HCT116 (cell line): Measurements from ENCODE around the gene PITRM1. TPM values are rescaled to one million over a fixed set of nuclear protein-coding genes. Genes with fewer than 3 reads are reported as not detected.

Experiments used
- ATAC-seq: fragments of 200-7000 bp; cut with Tn5 transposase; 2 replicates; pipeline ENCODE4 v1.9.1; 2020; ENCODE audit warnings: mild to moderate bottlenecking, moderate library complexity
- BruUV-seq: library from RNA; stranded (reverse); fragments of 400-500 nt; replicated peaks from 2 replicates; lab custom pipeline; 2021; lab: Mats Ljungman, UMichigan
- CTCF ChIA-PET: fragments of 300-600 bp; sonication (Branson Sonifier 250); formaldehyde crosslinking; loops from one replicate; lab custom pipeline; 2021; ENCODE audit warnings: antibody characterized with exemption; lab: Charles Lee
- POLR2A ChIA-PET: fragments of 300-600, 350-600 bp; sonication (Branson Sonifier 250); formaldehyde crosslinking; loops from one replicate; lab custom pipeline; 2021; ENCODE audit warnings: antibody characterized with exemption; lab: Charles Lee
- RAD21 ChIA-PET, 2 experiments: fragments of 300-600 bp; sonication (Branson Sonifier 250); formaldehyde crosslinking; loops; one replicate each; lab custom pipeline; 2023; ENCODE audit warnings: low total read pairs in 2 of 2; ENCODE audit not compliant: uncharacterized antibody in 2 of 2, unreplicated experiment in 2 of 2, low non-redundant PET in 1 of 2; lab: Charles Lee
- DNase-seq: peaks from one replicate; pipeline ENCODE4 v3.0.0-alpha.2; 2010; ENCODE audit warnings: low read depth, low spot score
- H2AFZ ChIP-seq: fragments of 200-600 bp; shearing (Covaris generic), sonication (generic); 2 replicates; pipeline ENCODE4 v1.6.1; 2017; ENCODE audit warnings: low read depth, mixed run types, mixed read lengths, antibody characterized with exemption, low read length; ENCODE audit not compliant: poor library complexity, severe bottlenecking
- H3K27ac ChIP-seq: 2 replicates; pipeline ENCODE4 v1.5.1; 2012; ENCODE audit warnings: low read depth, low read length
- H3K27me3 ChIP-seq: fragments of 200-600 bp; sonication (generic); 2 replicates; pipeline ENCODE4 v1.6.1; 2016; ENCODE audit warnings: mixed run types, low read length, mixed read lengths; ENCODE audit not compliant: insufficient read depth
- H3K36me3 ChIP-seq, 2 experiments: fragments of 200-500 bp in 1 of 2; fragments of 200-600 bp in 1 of 2; sonication (Bioruptor generic) in 1 of 2; sonication (generic) in 1 of 2; 2 replicates each; pipeline versions ENCODE4 v1.5.1 to v1.6.1; 2014 to 2016; ENCODE audit warnings: low read length in 2 of 2, inconsistent platforms in 1 of 2, mixed read lengths in 1 of 2, mixed run types in 1 of 2; ENCODE audit not compliant: insufficient read depth in 2 of 2, control insufficient read depth in 1 of 2
- H3K4me1 ChIP-seq, 2 experiments: fragments of 200-600 bp in 1 of 2; sonication (generic) in 1 of 2; 2 replicates each; pipeline versions ENCODE4 v1.5.1 to v1.6.1; 2012 to 2017; ENCODE audit warnings: low read length in 2 of 2, inconsistent platforms in 1 of 2, mild to moderate bottlenecking in 1 of 2, mixed read lengths in 1 of 2, mixed run types in 1 of 2, moderate library complexity in 1 of 2; ENCODE audit not compliant: insufficient read depth in 2 of 2, control insufficient read depth in 1 of 2
- H3K4me2 ChIP-seq: fragments of 200-600 bp; sonication (generic); 2 replicates; pipeline ENCODE4 v1.6.1; 2017; ENCODE audit warnings: mixed run types, low read length, mixed read lengths
- H3K4me3 ChIP-seq, 2 experiments: fragments of 200-600 bp in 1 of 2; sonication (generic) in 1 of 2; replicated peaks in 1 of 2; 2 replicates each; pipeline ENCODE4 v1.5.1; 2011 to 2016; ENCODE audit warnings: low read length in 2 of 2, control low read depth in 1 of 2, low read depth in 1 of 2, mild to moderate bottlenecking in 1 of 2, mixed read lengths in 1 of 2, mixed run types in 1 of 2
- H3K79me2 ChIP-seq: fragments of 200-600 bp; sonication (generic); 2 replicates; pipeline ENCODE4 v1.6.1; 2017; ENCODE audit warnings: mild to moderate bottlenecking, mixed run types, low read length, moderate library complexity, mixed read lengths; ENCODE audit not compliant: insufficient read depth
- H3K9ac ChIP-seq: fragments of 200-600 bp; sonication (generic); 2 replicates; pipeline ENCODE4 v1.6.1; 2016; ENCODE audit warnings: low read length, mixed read lengths
- H3K9me2 ChIP-seq: fragments of 200-600 bp; sonication (generic), shearing (Covaris generic); 2 replicates; pipeline ENCODE4 v1.6.1; 2017; ENCODE audit warnings: mixed run types, mild to moderate bottlenecking, moderate library complexity; ENCODE audit not compliant: insufficient read depth
- H3K9me3 ChIP-seq, 2 experiments: fragments of 200-500 bp in 1 of 2; fragments of 200-600 bp in 1 of 2; sonication (Bioruptor generic) in 1 of 2; sonication (generic) in 1 of 2; 2 replicates each; pipeline ENCODE4 v1.6.1; 2014 to 2017; ENCODE audit warnings: low read length in 2 of 2, mixed read lengths in 2 of 2, inconsistent platforms in 1 of 2, low read depth in 1 of 2, mild to moderate bottlenecking in 1 of 2, mixed run types in 1 of 2, moderate library complexity in 1 of 2; ENCODE audit not compliant: control insufficient read depth in 1 of 2, insufficient read depth in 1 of 2
- H4K20me1 ChIP-seq: fragments of 200-600 bp; sonication (generic), shearing (Covaris generic); 2 replicates; pipeline ENCODE4 v1.6.1; 2017; ENCODE audit warnings: mixed run types, mild to moderate bottlenecking, moderate library complexity; ENCODE audit not compliant: insufficient read depth
- ATF3 ChIP-seq: IDR thresholded peaks from 2 replicates; pipeline ENCODE4 v1.6.1; 2012
- CBX3 ChIP-seq: IDR thresholded peaks from 2 replicates; pipeline ENCODE4 v1.6.1; 2012; ENCODE audit warnings: low read depth
- CEBPB ChIP-seq: IDR thresholded peaks from 2 replicates; pipeline ENCODE4 v1.6.1; 2012; ENCODE audit warnings: low read depth
- CTCF ChIP-seq, 3 experiments: fragments of 200-600 bp in 1 of 3; sonication (generic) in 1 of 3; IDR thresholded peaks in 2 of 3; conservative IDR thresholded peaks in 1 of 3; 2 replicates each; pipeline ENCODE4 v1.5.1; 2012 to 2017; ENCODE audit warnings: low read depth in 2 of 3, low read length in 2 of 3, antibody characterized with exemption in 1 of 3, borderline replicate concordance in 1 of 3, control low read depth in 1 of 3, mild to moderate bottlenecking in 1 of 3, mixed read lengths in 1 of 3, mixed run types in 1 of 3, moderate library complexity in 1 of 3; ENCODE audit not compliant: insufficient read depth in 1 of 3
- ELF1 ChIP-seq: IDR thresholded peaks from 2 replicates; pipeline ENCODE4 v1.6.1; 2012; ENCODE audit warnings: low read depth, borderline replicate concordance
- EZH2 ChIP-seq: fragments of 200-600 bp; sonication (generic); IDR thresholded peaks from 2 replicates; pipeline ENCODE4 v1.6.1; 2017; ENCODE audit warnings: antibody characterized with exemption, mixed run types
- EZH2phosphoT487 ChIP-seq: fragments of 200-600 bp; IDR thresholded peaks from 2 replicates; pipeline ENCODE4 v1.6.1; 2018; ENCODE audit warnings: antibody characterized with exemption, borderline replicate concordance
- FOSL1 ChIP-seq: IDR thresholded peaks from 2 replicates; pipeline ENCODE4 v1.6.1; 2012; ENCODE audit warnings: low read depth
- MAX ChIP-seq: IDR thresholded peaks from 2 replicates; pipeline ENCODE4 v1.6.1; 2012
- POLR2AphosphoS5 ChIP-seq: IDR thresholded peaks from 2 replicates; pipeline ENCODE4 v1.6.1; 2011; ENCODE audit warnings: mild to moderate bottlenecking, low read depth, low read length, moderate library complexity
- RAD21 ChIP-seq: IDR thresholded peaks from 2 replicates; pipeline ENCODE4 v1.6.1; 2012; ENCODE audit warnings: low read depth, mild to moderate bottlenecking
- REST ChIP-seq: IDR thresholded peaks from 2 replicates; pipeline ENCODE4 v1.6.1; 2012; ENCODE audit warnings: low read depth
- SP1 ChIP-seq: IDR thresholded peaks from 2 replicates; pipeline ENCODE4 v1.6.1; 2012; ENCODE audit warnings: low read depth
- intact Hi-C: fragments of 100-400 bp; cut with micrococcal nuclease; formaldehyde crosslinking; loops from 2 replicates; pipeline ENCODE4 v1.10.0; 2022
- total RNA-seq: library from RNA; stranded (reverse); gene quantifications from one replicate; pipeline ENCODE4 v1.2.1, GENCODE V29; 2021; ENCODE audit not compliant: unreplicated experiment

PITRM1 gene
- total RNA-seq, 1 experiment from 2014 or later = 59.5 TPM

- H3K9me3 ChIP-seq = no peaks in the 10 kb centered on the region
- no peak overlapping the region for H2AFZ ChIP-seq
- BruUV-seq = no TSS peak
- ATAC-seq (no peak), DNase-seq (no peak)
- CTCF ChIA-PET = no interaction called here
- no peaks in the 10 kb centered on the region for H3K27me3 ChIP-seq
- no peak overlapping the region for H3K27ac ChIP-seq
- intact Hi-C loops = no loop called here
- RAD21 ChIA-PET = no interaction called here
- H3K4me1 ChIP-seq = no peaks in the 10 kb centered on the region
- H4K20me1 ChIP-seq = no peaks in the 10 kb centered on the region
- POLR2A ChIA-PET = interaction anchor here (0.7 kb wide), 1 partner anchor 165 kb away, joined by 3 read pairs; no protein-coding TSS in a partner anchor
- H3K36me3 ChIP-seq = peaks cover 57 to 70% of the 10 kb centered on the region in 2 experiments
- H3K9me2 ChIP-seq = no peaks in the 10 kb centered on the region
- no peak for TF ChIP-seq ELF1
- no peak for TF ChIP-seq FOSL1
- TF ChIP-seq CBX3 = no peak
- TF ChIP-seq REST = no peak
- TF ChIP-seq EZH2phosphoT487 = no peak
- TF ChIP-seq CEBPB = no peak
- no peak for TF ChIP-seq EZH2
- no peak for TF ChIP-seq SP1
- TF ChIP-seq POLR2AphosphoS5 = no peak
- TF ChIP-seq MAX = no peak
- TF ChIP-seq ATF3 = no peak
- TF ChIP-seq CTCF (IDR thresholded peaks at IDR 0.05 in 2 of 3, conservative IDR thresholded peaks at IDR 0.05 in 1 of 3; ENCODE audit: borderline replicate concordance in 1 of 3, insufficient read depth in 1 of 3, low read depth in 2 of 3, low read length in 2 of 3) = no peak
- TF ChIP-seq RAD21 = no peak
- H3K4me2 ChIP-seq = no peak overlapping the region
- no peak overlapping the region for H3K4me3 ChIP-seq
- no peak overlapping the region for H3K9ac ChIP-seq
- H3K79me2 ChIP-seq = peaks cover 40% of the 10 kb centered on the region
Measured at GRCh38 chr10:3109633-3110032, 62.9 kb downstream of the PITRM1 start.
